Measurements from ENCODE around the gene TRAPPC12.
A peak's percentile ranks its signal among the peaks of the same experiment; 100 is the strongest.

The TRAPPC12 gene

GRCh38 chr2:3517948-3518495 lies 138.5 kb downstream of the TRAPPC12 start:
- no peak for DNase-seq

DNA sequence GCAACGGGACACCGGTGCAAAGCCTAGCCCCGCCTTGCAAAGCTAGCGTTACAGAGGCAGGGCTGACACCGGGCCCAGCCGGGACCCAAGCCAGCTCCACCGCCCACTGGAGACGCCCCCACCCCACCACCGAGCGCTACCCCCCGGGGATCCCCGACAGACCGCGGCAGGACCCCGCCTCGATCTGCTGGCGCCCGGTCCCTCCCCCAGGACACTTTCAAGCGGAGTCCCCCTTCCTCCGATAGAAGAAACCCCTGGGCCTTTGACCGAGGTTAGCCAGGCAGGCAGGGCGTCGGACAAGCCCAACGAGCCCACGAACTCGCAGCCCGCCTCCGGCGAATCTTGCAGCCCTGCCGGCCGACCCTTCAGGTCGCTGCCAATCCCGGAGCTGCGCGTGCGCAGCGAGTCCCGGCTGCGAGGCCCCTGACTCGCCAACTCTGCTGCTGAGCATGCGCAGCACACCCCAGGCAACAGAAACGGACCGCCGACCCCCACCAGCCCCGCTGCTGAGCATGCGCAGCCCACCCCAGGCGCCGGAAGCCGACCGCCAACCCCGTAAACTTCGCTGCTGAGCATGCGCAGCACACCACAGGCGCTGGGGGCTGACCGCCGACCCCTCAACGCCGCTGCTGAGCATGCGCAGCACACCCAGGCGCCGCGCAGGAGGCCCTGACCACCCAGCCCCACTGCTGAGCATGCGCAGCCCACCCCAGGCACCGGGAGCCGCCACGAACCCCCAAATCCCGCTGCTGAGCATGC lies 139.2 kb downstream of the TRAPPC12 start:
- peak; percentile 92 for DNase-seq

DNA sequence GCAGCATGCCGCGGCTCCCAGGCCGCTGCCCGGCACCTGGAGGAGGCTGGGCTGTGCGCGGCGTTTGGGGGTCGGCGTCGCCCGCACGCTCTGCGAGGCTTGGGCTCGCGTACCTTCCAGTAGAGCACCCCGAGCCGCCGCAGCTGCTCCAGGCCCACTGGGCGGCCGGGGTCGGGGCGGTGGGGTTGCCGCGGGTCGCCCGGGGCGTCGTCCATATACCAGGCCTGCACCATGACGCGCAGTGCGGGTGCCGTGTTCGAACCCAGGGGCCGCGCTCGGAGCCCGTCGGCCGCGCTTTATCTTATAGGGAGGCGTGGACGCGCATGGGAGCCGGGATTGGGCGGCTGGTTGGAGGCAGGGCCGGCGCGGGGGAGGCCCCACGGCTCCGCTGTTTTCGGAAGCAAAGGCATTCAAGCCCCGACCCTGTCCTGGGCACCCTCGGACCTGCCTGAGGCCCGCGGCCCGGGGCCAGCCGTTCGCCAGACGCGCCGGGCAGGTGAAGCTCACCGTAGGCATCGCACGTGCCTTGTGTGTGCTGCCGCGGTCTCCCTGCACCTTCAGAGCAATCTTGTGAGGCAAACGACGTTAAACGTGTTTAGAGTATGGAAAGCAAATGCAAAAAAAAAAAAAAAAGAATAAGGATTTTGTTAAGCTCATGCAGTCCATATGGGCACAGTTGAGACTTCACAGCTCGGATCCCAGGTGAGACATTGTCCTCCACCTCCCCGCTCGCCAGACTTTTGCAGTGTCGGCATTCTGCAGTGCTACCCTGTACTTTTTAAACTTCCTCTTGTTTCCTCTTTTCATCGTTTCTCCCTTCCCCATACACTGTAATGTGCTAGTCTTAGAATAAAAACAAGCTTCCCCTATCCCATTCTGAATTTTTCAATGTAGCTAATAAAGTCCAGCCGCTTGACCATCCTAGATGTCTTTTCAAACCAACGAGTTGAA lies 140.0 kb downstream of the TRAPPC12 start, which contains the start of gene ADI1:
Gene ADI1, minus strand, starts transcription at position 277 of the 951 bp plus-strand sequence. Its CDS starts 44 bp downstream, at position 233.
- peak; percentile 36 for DNase-seq

GRCh38 chr2:3520591-3520990 lies 141.1 kb downstream of the TRAPPC12 start:
- DNase-seq = no peak

DNA sequence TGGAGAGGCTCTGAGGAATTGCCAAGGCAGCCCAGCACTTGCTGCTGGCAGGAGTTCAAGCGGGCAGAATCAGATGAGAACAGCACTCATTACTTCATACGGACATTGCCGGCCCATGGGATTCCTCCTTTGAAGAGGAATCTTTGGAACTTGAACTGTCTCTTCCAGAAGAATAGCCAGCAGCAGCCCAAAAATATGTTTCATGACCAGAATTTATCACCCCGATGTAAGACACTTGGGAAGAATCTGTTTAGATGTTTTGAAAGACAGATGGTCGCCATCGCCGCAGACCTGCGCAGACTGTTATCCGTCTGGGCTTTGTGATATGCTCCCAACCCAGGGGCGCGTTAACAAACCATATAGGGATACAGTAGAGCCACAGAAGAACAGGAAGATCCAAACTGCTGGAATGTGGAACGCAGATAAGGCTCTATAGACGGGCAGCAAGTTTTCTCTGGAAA lies 143.5 kb downstream of the TRAPPC12 start:
- DNase-seq = peak; percentile 68

GRCh38 chr2:3523551-3524041 lies 144.1 kb downstream of the TRAPPC12 start:
- DNase-seq = no peak

GRCh38 chr2:3526871-3527270 lies 147.4 kb downstream of the TRAPPC12 start:
- no peak for DNase-seq

DNA sequence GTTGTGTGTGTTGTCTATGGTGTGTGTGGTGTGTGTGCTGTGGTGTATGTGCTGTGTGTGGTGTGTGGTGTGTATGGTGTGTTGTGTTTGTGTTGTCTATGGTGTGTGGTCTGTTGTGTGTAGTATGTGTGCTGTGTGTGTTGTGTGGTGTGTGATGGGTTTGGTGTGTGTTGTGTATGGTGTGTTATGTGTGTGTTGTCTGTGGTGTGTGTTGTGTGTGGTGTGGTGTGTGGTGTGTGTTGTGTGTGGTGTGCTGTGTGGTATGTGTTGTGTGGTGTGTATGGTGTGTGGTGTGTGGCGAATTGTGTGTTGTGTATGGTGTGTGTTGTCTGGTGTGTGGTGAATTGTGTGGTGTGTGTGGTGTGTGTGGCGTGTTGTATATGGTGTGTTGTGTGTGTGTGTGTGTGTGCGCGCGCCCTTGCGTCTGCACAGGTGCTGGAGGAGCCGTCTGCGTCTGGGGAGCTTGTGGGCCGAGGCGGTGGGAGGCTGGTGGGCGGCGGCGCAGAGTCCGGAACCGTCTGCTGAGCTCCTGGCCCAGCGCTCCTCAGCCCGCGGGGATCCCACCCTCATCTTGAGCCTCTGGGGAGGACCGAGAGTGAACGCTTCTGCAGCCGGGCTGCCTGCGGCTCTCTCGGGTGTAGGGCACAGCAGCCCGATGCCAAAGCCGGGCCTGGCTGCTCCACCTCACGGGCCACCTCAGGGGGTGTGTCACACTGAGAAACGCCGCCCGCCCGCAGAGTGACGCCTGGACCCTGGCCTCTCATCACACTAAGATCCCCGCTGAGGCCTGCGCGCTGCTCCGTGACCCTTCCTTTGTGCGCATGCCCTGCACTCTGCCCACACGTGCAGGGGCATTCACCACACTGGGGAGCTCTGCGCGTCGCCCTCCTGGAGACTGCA lies 148.6 kb downstream of the TRAPPC12 start:
- no peak for DNase-seq

All from DMS 273 treated with DMSO at 0.1 percent for 48 hours (cell line).